GM18867 (cell line): Measurements from ENCODE around the gene RIC1.
A peak's percentile ranks its signal among the peaks of the same experiment; 100 is the strongest.
"Not testable (repeated sequence)": the region's sequence is repeated elsewhere in the genome, so short reads cannot be mapped to it uniquely, and the experiment has no call there.

Experiments used
- ATAC-seq: cut with Tn5 transposase; IDR thresholded peaks from one replicate; pipeline ENCODE4 v1.9.1; 2021; ENCODE audit warnings: mild to moderate bottlenecking, moderate library complexity; ENCODE audit not compliant: unreplicated experiment

The RIC1 gene

GRCh38 chr9:5622016-5622415 lies 6.9 kb upstream of the RIC1 start:
- ATAC-seq = no peak

DNA sequence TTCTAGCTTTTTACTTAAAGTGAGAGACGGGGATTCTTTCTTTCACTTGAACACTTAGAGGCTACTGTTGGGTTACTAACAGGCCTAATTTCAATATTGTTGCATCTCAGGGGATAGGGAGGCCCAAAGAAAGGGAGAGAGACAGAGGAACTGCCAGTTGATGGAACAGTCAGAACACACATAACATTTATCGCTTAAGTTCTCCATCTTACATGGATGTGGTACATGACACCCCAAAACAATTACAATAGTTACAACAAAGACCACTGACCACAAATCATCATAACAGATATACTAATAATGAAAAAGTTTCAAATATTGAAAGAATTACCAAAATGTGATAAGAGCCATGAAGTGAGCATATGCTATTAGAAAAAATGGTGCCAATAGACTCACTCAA lies 4.3 kb upstream of the RIC1 start:
- no peak for ATAC-seq

DNA sequence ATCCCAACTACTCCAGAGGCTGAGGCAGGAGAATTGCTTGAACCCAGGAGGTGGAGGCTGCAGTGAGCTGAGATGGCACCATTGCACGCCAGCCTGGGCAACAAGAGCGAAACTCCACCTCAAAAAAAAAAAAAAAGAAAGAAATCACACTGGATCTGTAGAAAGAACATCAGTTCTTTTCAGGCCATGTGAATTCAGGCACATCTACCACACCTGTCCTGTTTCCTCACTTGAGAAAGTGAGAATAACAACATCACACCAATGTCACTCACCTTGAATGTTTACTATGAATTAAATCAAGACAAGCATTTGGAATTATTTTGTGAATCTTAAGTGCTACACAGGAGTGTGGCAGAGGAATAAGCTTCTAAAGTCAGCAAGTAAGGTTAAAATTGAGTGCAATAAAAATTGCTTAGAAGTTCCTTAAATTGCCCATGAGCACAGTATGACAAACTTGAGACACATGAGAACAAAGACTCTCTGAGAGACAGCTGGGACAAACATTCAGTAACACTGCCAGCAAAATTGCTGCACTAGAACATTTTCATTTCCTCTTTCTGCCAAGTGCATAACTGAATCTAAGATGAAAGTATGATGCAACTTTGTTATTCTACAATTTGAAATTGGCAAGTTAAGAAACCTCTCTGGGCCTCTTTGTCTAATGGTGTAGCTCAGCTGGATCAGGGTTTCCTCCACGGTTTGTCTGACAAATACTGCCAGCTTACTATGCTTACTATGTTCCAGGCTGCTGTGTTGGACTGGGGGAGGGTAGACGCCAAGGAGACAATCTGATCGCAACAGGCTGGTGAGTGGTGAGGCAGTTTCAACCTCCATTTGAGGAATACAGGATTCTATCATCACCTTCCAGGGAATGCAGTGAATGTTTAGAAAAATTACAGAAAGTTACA lies 1.9 kb upstream of the RIC1 start:
- ATAC-seq = peak; percentile 41

DNA sequence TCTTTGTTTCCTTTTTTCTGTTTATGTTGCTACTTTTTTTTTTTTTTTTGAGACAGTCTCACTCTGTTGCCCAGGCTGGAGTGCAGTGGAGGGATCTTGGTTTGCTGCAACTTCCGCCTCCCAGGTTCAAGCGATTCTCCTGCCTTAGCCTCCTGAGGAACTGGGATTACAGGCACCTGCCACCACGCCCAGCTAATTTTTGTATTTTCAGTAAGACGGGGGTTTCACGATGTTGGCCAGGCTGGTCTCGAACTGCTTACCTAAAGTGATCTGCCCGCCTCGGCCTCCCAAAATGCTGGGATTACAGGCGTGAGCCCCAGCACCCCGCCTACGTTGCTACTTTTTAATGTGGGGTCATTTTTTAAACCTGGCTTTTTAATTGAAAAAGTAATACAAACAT lies 1.2 kb upstream of the RIC1 start:
- ATAC-seq = not testable (repeated sequence)

DNA sequence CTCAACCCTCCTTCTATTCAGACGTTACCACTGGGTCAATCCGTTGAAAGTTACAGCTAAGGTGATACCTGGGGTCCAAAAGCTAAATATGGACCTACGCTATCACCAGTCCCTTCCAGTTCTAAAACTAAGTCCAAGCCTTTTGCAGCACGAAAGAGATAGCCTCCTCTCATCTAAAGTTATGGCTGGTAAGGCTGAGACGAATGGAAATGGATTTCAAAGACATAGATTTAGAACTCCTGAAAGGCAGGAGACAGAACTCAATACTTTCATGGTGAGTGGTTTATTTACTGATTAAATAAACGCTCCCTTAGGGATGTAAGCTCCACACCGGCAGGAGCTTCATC lies 751 bp upstream of the RIC1 start:
- ATAC-seq = no peak

- ATAC-seq = peak; percentile 7
Observed at GRCh38 chr9:5629312-5630080, 589 bp downstream of the RIC1 start.

GRCh38 chr9:5630081-5630507 lies 1.2 kb downstream of the RIC1 start:
- ATAC-seq = no peak

DNA sequence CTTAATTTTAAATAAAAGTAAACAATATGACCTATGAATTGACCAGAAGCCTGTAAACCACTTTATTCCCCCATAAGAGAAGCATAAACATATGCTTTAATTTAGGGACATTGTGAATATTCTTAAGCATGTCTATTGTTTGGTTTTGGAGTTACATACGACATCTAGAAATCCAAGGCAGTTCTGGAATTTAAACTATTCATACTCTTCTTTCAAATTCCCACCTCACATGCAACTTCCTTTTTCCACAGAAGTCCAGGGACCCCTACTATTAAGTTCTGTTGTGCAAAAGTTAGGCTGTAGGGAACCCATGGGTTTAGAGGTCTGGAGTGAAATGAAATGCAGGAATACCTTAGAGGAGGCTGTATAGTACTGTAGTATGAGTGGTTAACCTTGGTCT lies 2.1 kb downstream of the RIC1 start:
- no peak for ATAC-seq

DNA sequence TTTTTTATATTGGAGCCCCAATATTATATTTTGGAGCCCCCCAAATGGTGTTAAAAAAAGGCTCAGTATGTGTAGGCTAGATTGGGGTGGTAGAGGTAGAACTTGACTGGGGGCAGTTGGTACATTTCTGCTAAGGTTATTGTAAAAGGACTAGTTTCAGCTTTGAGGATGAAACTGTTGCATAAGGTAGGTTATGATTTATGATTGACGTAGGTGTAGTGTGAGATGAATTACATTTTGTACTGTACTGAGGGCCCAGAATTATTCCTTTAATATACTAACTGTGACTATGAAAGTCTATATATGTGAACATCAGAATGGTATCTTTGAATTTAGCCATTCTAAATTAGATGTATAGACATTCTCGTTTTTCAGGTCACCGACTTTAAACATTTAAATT lies 3.6 kb downstream of the RIC1 start:
- ATAC-seq = no peak

- ATAC-seq = no peak
Observed at GRCh38 chr9:5633243-5633642, 4.3 kb downstream of the RIC1 start.

DNA sequence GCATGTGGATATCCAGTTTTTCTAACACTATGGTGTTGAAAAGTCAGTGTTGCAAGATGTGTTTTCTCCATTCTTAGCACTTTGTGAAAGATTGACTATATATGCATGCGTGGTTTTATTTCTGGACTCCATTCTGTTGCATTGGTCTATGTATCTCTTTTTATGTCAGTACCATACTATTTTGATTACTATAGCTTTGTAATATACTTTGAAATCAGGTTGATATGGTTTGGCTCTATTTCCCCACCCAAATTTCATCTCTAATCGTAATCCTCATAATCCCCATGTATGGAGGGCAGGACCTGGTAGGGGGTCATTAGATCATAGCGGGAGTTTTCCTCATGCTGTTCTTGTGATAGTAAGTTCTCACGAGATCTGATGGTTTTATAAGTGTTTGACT lies 6.5 kb downstream of the RIC1 start:
- ATAC-seq = no peak

- ATAC-seq = no peak
Observed at GRCh38 chr9:5639816-5640215, 10.9 kb downstream of the RIC1 start.

- ATAC-seq = no peak
Observed at GRCh38 chr9:5642170-5642569, 13.3 kb downstream of the RIC1 start.

DNA sequence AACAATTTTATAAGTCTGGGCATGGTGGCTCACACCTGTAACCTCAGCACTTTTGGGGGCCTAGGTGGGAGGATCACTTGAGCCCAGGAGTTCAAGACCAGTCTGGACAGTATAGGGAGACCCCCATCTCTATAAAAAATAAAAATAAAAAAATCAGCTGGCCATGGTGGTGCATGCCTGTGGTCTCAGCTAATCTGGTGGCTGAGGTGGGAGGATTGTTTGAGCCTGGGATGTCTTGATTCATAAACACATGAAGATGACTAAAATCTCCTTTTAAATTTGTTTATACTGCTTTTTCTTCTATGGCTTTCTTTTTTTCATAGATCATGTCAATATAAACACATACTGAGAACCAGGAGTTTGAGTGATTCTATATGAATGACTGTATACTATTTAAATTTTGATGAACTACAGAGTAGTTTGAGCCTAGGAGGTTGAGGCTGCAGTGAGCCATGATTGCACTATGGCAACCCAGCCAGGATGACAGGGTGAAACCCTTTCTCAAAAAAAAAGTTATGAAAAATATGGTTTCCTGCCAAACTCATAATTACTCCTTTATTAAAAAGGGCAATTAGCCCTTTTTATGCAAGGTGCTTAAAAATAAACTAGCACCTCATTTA lies 14.2 kb downstream of the RIC1 start:
- no peak for ATAC-seq

- ATAC-seq = no peak
Observed at GRCh38 chr9:5644501-5644900, 15.6 kb downstream of the RIC1 start.

- ATAC-seq = no peak
Observed at GRCh38 chr9:5646116-5646515, 17.2 kb downstream of the RIC1 start.

- no peak for ATAC-seq
Observed at GRCh38 chr9:5650356-5651105, 21.6 kb downstream of the RIC1 start.

- no peak for ATAC-seq
Observed at GRCh38 chr9:5651246-5651645, 22.3 kb downstream of the RIC1 start.

DNA sequence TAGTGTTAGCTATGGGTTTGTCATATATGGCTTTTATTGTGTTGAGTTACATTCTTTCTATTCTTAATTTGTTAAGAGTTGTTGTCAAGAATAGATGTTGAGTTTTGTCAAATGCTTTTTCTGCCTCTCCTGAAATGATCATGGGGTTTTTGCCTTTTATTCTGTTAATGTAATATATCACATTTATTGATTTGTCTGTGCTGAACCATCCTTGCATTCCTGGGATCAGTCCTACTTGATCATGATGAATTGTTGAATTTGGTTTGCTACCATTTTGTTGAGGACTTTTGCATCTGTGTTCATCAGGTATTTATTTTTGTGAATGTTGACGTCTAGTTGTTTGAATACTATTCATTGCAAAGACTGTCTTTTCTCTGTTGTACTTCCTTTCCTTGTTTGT lies 23.9 kb downstream of the RIC1 start:
- ATAC-seq = no peak

GRCh38 chr9:5662804-5663203 lies 33.9 kb downstream of the RIC1 start:
- not testable (repeated sequence) for ATAC-seq

GRCh38 chr9:5665059-5665458 lies 36.2 kb downstream of the RIC1 start:
- no peak for ATAC-seq
